SK-N-SH (cell line): ENCODE measurements around the gene TMEM106C. TPM values are rescaled to one million over a fixed set of nuclear protein-coding genes. Genes with fewer than 3 reads are reported as not detected.

Experiments used
- CTCF ChIA-PET: fragments of 300-600, 350-600 bp; formaldehyde crosslinking; extraction: SDS; loops from one replicate; lab custom pipeline; 2021; lab: Yijun Ruan, JAX
- POLR2A ChIA-PET: fragments of 350-600 bp; sonication (Branson Sonifier 250); formaldehyde crosslinking; extraction: SDS; loops from one replicate; lab custom pipeline; 2020; ENCODE audit warnings: antibody characterized with exemption, inconsistent platforms; lab: Yijun Ruan, JAX
- DNase-seq: peaks from one replicate; pipeline ENCODE4 v3.0.0; 2012
- H2AFZ ChIP-seq: fragments of 200-600 bp; sonication (generic); 2 replicates; pipeline ENCODE4 v1.8.1; 2016; ENCODE audit warnings: antibody characterized with exemption, mild to moderate bottlenecking, low read depth
- H3F3A ChIP-seq: fragments of 200-600 bp; sonication (generic); replicated peaks from 2 replicates; pipeline ENCODE3; 2016; ENCODE audit warnings: antibody characterized with exemption, mild to moderate bottlenecking; ENCODE audit not compliant: insufficient read depth
- H3K27ac ChIP-seq, 2 experiments: fragments of 200-500 bp in 1 of 2; fragments of 200-600 bp in 1 of 2; sonication (Bioruptor generic) in 1 of 2; sonication (generic), shearing (Covaris generic) in 1 of 2; 2 replicates each; pipeline versions ENCODE4 v1.5.1 to v1.6.1; 2014 to 2016; ENCODE audit warnings: low read depth in 2 of 2, inconsistent platforms in 1 of 2, low read length in 1 of 2, mild to moderate bottlenecking in 1 of 2, mixed read lengths in 1 of 2
- H3K27me3 ChIP-seq: fragments of 200-600 bp; sonication (generic), shearing (Covaris generic); 2 replicates; pipeline ENCODE4 v1.6.1; 2016; ENCODE audit warnings: mixed run types; ENCODE audit not compliant: insufficient read depth
- H3K36me3 ChIP-seq, 2 experiments: fragments of 200-500 bp in 1 of 2; fragments of 200-600 bp in 1 of 2; sonication (Bioruptor generic) in 1 of 2; sonication (generic) in 1 of 2; replicated peaks in 1 of 2; 2 replicates each; pipeline versions ENCODE3 to v1.5.1; 2014 to 2016; ENCODE audit warnings: low read length in 1 of 2, mild to moderate bottlenecking in 1 of 2; ENCODE audit not compliant: insufficient read depth in 2 of 2, control insufficient read depth in 1 of 2
- H3K4me1 ChIP-seq, 2 experiments: fragments of 200-500 bp in 1 of 2; fragments of 200-600 bp in 1 of 2; sonication (Bioruptor generic) in 1 of 2; sonication (generic), shearing (Covaris generic) in 1 of 2; 2 replicates each; pipeline versions ENCODE4 v1.5.1 to v1.6.1; 2014 to 2016; ENCODE audit warnings: low read depth in 1 of 2, low read length in 1 of 2, mixed run types in 1 of 2; ENCODE audit not compliant: insufficient read depth in 2 of 2, control insufficient read depth in 1 of 2
- H3K4me2 ChIP-seq: fragments of 200-600 bp; sonication (generic), shearing (Covaris generic); 2 replicates; pipeline ENCODE4 v1.6.1; 2017; ENCODE audit warnings: mixed run types
- H3K4me3 ChIP-seq, 2 experiments: fragments of 200-500 bp in 1 of 2; fragments of 200-600 bp in 1 of 2; sonication (Bioruptor generic) in 1 of 2; sonication (generic), shearing (Covaris generic) in 1 of 2; 2 replicates each; pipeline versions ENCODE4 v1.5.1 to v1.8.1; 2014 to 2016; ENCODE audit warnings: low read depth in 2 of 2, inconsistent platforms in 1 of 2, low read length in 1 of 2, mild to moderate bottlenecking in 1 of 2, mixed read lengths in 1 of 2, moderate library complexity in 1 of 2
- H3K79me2 ChIP-seq: fragments of 200-600 bp; sonication (generic); 2 replicates; pipeline ENCODE4 v1.8.1; 2017; ENCODE audit warnings: mild to moderate bottlenecking; ENCODE audit not compliant: insufficient read depth
- H3K9ac ChIP-seq: fragments of 200-600 bp; sonication (generic); 2 replicates; pipeline ENCODE4 v1.6.1; 2017; ENCODE audit warnings: mixed run types
- H3K9me2 ChIP-seq: fragments of 200-600 bp; sonication (generic); 2 replicates; pipeline ENCODE4 v1.6.1; 2017; ENCODE audit warnings: mixed run types
- H3K9me3 ChIP-seq: fragments of 200-600 bp; sonication (generic); 2 replicates; pipeline ENCODE4 v1.6.1; 2017; ENCODE audit warnings: mixed run types, mild to moderate bottlenecking, moderate library complexity
- H4K20me1 ChIP-seq: fragments of 200-600 bp; sonication (generic); 2 replicates; pipeline ENCODE4 v1.6.1; 2017; ENCODE audit warnings: mild to moderate bottlenecking, mixed run types; ENCODE audit not compliant: insufficient read depth
- ELF1 ChIP-seq: IDR thresholded peaks from 2 replicates; pipeline ENCODE4 v1.4.0; 2012
- EP300 ChIP-seq, 2 experiments: IDR thresholded peaks; 2 replicates each; pipeline versions ENCODE4 v1.4.0 to v1.6.1; 2012; ENCODE audit warnings: borderline replicate concordance in 1 of 2, low read depth in 1 of 2, low read length in 1 of 2
- IRF3 ChIP-seq: fragments of 150-350 bp; IDR thresholded peaks from 2 replicates; pipeline ENCODE4 v1.6.1; 2016; ENCODE audit warnings: mild to moderate bottlenecking, low read depth, low read length
- JUND ChIP-seq: IDR thresholded peaks from 2 replicates; pipeline ENCODE4 v1.4.0; 2012
- MAX ChIP-seq: IDR thresholded peaks from 2 replicates; pipeline ENCODE4 v1.4.0; 2012; ENCODE audit warnings: low read depth
- REST ChIP-seq: IDR thresholded peaks from 2 replicates; pipeline ENCODE4 v1.6.1; 2012; ENCODE audit warnings: mild to moderate bottlenecking, low read depth, low read length, moderate library complexity
- TEAD4 ChIP-seq: IDR thresholded peaks from 2 replicates; pipeline ENCODE4 v1.4.0; 2012; ENCODE audit warnings: mild to moderate bottlenecking, borderline replicate concordance; ENCODE audit not compliant: insufficient read depth
- ZBTB33 ChIP-seq: IDR thresholded peaks from 2 replicates; pipeline ENCODE4 v1.4.0; 2012; ENCODE audit warnings: low read depth, borderline replicate concordance
- WGBS: methylation state at CpG from one replicate; pipeline ENCODE4 v1.1.6; 2017; ENCODE audit warnings: low lambda C conversion rate; 5-methylcytosine and 5-hydroxymethylcytosine counted together
- polyA plus RNA-seq, 3 experiments: library from polyadenylated mRNA; depleted of rRNA; stranded (reverse); fragments of >200 nt; gene quantifications; 2 replicates each; pipeline ENCODE4 v1.2.3, GENCODE V29; 2012
- TF ChIP-seq, protein P1 (sequence below): fragments of 150-350 bp; IDR thresholded peaks from 2 replicates; pipeline ENCODE4 v1.6.1; 2017; ENCODE audit warnings: antibody characterized with exemption, low read length, low read depth, borderline replicate concordance
- TF ChIP-seq, protein P2 (sequence below): IDR thresholded peaks from 2 replicates; pipeline ENCODE4; 2012

Gene TMEM106C
- polyA plus RNA-seq, 1 of the 3 experiments (the other 2 are of a cell fraction), result 133 TPM

GRCh38 chr12:47973870-47974269 is 10.5 kb downstream of the TMEM106C start (continued):
- no peak for TF ChIP-seq ZBTB33
- TF ChIP-seq TEAD4, result no peak
- no peak for TF ChIP-seq EP300 (IDR thresholded peaks at IDR 0.05; ENCODE audit: borderline replicate concordance in 1 of 2, low read depth in 1 of 2, low read length in 1 of 2)

- Histone ChIP-seq H3K4me1 (peaks cover 0 to 6% of the 10 kb centered on the region in 2 experiments; a peak in 1 of 4 replicates), H3K27ac (no peak overlapping the region), H2AFZ (no peak overlapping the region), H3K27me3 (no peaks in the 10 kb centered on the region), H3K9me2 (no peaks in the 10 kb centered on the region), H3K79me2 (no peaks in the 10 kb centered on the region), H4K20me1 (no peaks in the 10 kb centered on the region), H3K36me3 (no peaks in the 10 kb centered on the region), H3K9me3 (no peaks in the 10 kb centered on the region), H3K9ac (no peak overlapping the region), H3K4me2 (no peak overlapping the region), H3F3A (no peaks in the 10 kb centered on the region), H3K4me3 (no peak overlapping the region)
- TF ChIP-seq, protein P1, sequence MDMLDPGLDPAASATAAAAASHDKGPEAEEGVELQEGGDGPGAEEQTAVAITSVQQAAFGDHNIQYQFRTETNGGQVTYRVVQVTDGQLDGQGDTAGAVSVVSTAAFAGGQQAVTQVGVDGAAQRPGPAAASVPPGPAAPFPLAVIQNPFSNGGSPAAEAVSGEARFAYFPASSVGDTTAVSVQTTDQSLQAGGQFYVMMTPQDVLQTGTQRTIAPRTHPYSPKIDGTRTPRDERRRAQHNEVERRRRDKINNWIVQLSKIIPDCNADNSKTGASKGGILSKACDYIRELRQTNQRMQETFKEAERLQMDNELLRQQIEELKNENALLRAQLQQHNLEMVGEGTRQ, result no peak
- TF ChIP-seq JUND, result no peak
- no peak for TF ChIP-seq ELF1
- ChIA-PET CTCF (interaction anchor here (1.8 to 1.9 kb wide), 2 partner anchors 10 to 12 kb away, joined by 5 to 7 read pairs; partner anchors contain the start of gene TMEM106C), POLR2A (no interaction called here)
- WGBS, result 80% methylated on average over 8 of the region's 16 CpGs
- no peak for DNase-seq
Observed at GRCh38 chr12:47975036-47975620, 11.7 kb downstream of the TMEM106C start.

DNA sequence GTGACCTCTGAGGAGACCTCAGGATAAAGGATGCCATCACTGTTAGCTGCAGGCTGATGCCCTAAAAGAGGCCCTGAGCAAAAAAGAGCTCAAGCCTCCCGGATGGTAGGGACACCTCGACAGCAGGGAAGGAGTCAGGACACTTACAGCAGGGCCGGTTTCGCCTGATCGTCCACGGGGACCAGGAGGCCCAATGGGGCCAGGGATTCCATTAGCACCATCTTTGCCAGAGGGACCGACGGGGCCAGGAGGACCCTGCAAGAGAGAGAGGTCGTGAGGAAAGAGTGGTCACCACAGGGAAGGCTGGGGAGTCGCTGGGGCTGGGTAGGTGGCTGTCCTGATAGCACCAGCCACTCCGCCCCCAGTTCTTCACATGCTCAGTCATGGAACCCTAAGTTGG is 12.4 kb downstream of the TMEM106C start:
- DNase-seq, result no peak
- 72% methylated on average over 10 of the region's 11 CpGs for WGBS
- H3F3A ChIP-seq, result no peaks in the 10 kb centered on the region
- H3K27ac ChIP-seq, result no peak overlapping the region
- no peaks in the 10 kb centered on the region for H3K79me2 ChIP-seq
- ChIA-PET CTCF (interaction anchor here (0.8 to 2.1 kb wide), 4 partner anchors 13 to 643 kb away, joined by 3 to 10 read pairs (median 4); partner anchors contain the start of gene TMEM106C), POLR2A (no interaction called here)
- peaks cover 0 to 10% of the 10 kb centered on the region in 2 experiments; a peak in 1 of 4 replicates for H3K4me1 ChIP-seq
- no peaks in the 10 kb centered on the region for H3K36me3 ChIP-seq
- H2AFZ ChIP-seq, result no peak overlapping the region
- no peaks in the 10 kb centered on the region for H4K20me1 ChIP-seq
- H3K4me3 ChIP-seq, result no peak overlapping the region
- H3K9me2 ChIP-seq, result no peaks in the 10 kb centered on the region
- no peaks in the 10 kb centered on the region for H3K27me3 ChIP-seq
- no peak overlapping the region for H3K4me2 ChIP-seq
- no peak for TF ChIP-seq ZBTB33
- TF ChIP-seq, protein P2, sequence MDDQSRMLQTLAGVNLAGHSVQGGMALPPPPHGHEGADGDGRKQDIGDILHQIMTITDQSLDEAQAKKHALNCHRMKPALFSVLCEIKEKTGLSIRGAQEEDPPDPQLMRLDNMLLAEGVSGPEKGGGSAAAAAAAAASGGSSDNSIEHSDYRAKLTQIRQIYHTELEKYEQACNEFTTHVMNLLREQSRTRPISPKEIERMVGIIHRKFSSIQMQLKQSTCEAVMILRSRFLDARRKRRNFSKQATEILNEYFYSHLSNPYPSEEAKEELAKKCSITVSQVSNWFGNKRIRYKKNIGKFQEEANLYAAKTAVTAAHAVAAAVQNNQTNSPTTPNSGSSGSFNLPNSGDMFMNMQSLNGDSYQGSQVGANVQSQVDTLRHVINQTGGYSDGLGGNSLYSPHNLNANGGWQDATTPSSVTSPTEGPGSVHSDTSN, result no peak
- TF ChIP-seq MAX, result no peak
- TF ChIP-seq REST, result no peak
- TF ChIP-seq IRF3, result no peak
- no peaks in the 10 kb centered on the region for H3K9me3 ChIP-seq
- no peak overlapping the region for H3K9ac ChIP-seq
